SK-N-SH treated with all-trans-retinoic acid at 6 μM for 48 hours (cell line): ENCODE measurements around the gene CLEC17A.

Experiments
- ATAC-seq: fragments of 200-7000 bp; cut with Tn5 transposase; 3 replicates; pipeline ENCODE4 v1.9.1; 2020; ENCODE audit warnings: mild to moderate bottlenecking, moderate library complexity
- ARNTL ChIP-seq: fragments of 450-650 bp; formaldehyde crosslinking; IDR thresholded peaks from 2 replicates; pipeline ENCODE4 v1.5.0; 2020; ENCODE audit warnings: low read depth, mild to moderate bottlenecking, moderate library complexity, borderline replicate concordance
- BACH2 ChIP-seq: fragments of 250-450 bp; sonication (Bioruptor Pico); IDR thresholded peaks from 2 replicates; pipeline ENCODE4 v1.9.0; 2021; ENCODE audit warnings: mild to moderate bottlenecking, borderline replicate concordance
- CREB5 ChIP-seq: fragments of 250-450 bp; sonication (Bioruptor Pico); IDR thresholded peaks from 2 replicates; pipeline ENCODE4 v1.5.1; 2020; ENCODE audit warnings: low read depth, mild to moderate bottlenecking, moderate library complexity
- CSRNP3 ChIP-seq: fragments of 250-450 bp; sonication (Bioruptor Pico); IDR thresholded peaks from 2 replicates; pipeline ENCODE4 v1.5.1; 2021; ENCODE audit warnings: mild to moderate bottlenecking, moderate library complexity
- ESRRG ChIP-seq: fragments of 250-450 bp; sonication (Bioruptor Pico); IDR thresholded peaks from 2 replicates; pipeline ENCODE4 v1.6.1; 2021; ENCODE audit warnings: mild to moderate bottlenecking
- GLIS3 ChIP-seq: fragments of 250-450 bp; sonication (Bioruptor Pico); IDR thresholded peaks from 2 replicates; pipeline ENCODE4 v1.5.0; 2020; ENCODE audit warnings: mild to moderate bottlenecking, moderate library complexity
- ISL1 ChIP-seq: fragments of 250-450 bp; sonication (Bioruptor Pico); IDR thresholded peaks from 2 replicates; pipeline ENCODE4 v2.1.2; 2022; ENCODE audit warnings: mild to moderate bottlenecking, moderate library complexity
- OSR1 ChIP-seq: fragments of 250-450 bp; sonication (Bioruptor Pico); IDR thresholded peaks from 2 replicates; pipeline ENCODE4 v1.8.0; 2022; ENCODE audit warnings: moderate library complexity, mild to moderate bottlenecking, inconsistent platforms
- POU6F1 ChIP-seq: fragments of 250-450 bp; sonication (Bioruptor Pico); IDR thresholded peaks from 2 replicates; pipeline ENCODE4 v1.8.0; 2021; ENCODE audit warnings: low read depth, mild to moderate bottlenecking, moderate library complexity, borderline replicate concordance
- PPARA ChIP-seq: fragments of 250-450 bp; sonication (Bioruptor Pico); IDR thresholded peaks from 2 replicates; pipeline ENCODE4 v1.5.0; 2020; ENCODE audit warnings: mild to moderate bottlenecking, borderline replicate concordance
- RARB ChIP-seq: fragments of 250-450 bp; sonication (Bioruptor Pico); IDR thresholded peaks from 2 replicates; pipeline ENCODE4 v1.8.0; 2021; ENCODE audit warnings: mild to moderate bottlenecking, moderate library complexity
- SNAI2 ChIP-seq: fragments of 250-450 bp; sonication (Bioruptor Pico); IDR thresholded peaks from 2 replicates; pipeline ENCODE4 v1.5.0; 2020; ENCODE audit warnings: mild to moderate bottlenecking, moderate library complexity
- TCF4 ChIP-seq: fragments of 250-450 bp; sonication (Bioruptor Pico); IDR thresholded peaks from 2 replicates; pipeline ENCODE4 v1.8.0; 2021; ENCODE audit warnings: mild to moderate bottlenecking, moderate library complexity, borderline replicate concordance
- TOX ChIP-seq: fragments of 250-450 bp; sonication (Bioruptor Pico); IDR thresholded peaks from 2 replicates; pipeline ENCODE4 v1.8.0; 2021; ENCODE audit warnings: mild to moderate bottlenecking, moderate library complexity, borderline replicate concordance
- TSHZ2 ChIP-seq: fragments of 250-450 bp; sonication (Bioruptor Pico); IDR thresholded peaks from 2 replicates; pipeline ENCODE4 v1.5.0; 2020; ENCODE audit warnings: mild to moderate bottlenecking, moderate library complexity
- ZC3H10 ChIP-seq: fragments of 250-450 bp; sonication (Bioruptor Pico); IDR thresholded peaks from 2 replicates; pipeline ENCODE4 v1.5.1; 2021; ENCODE audit warnings: mild to moderate bottlenecking, moderate library complexity
- ZFP3 ChIP-seq: fragments of 250-450 bp; sonication (Bioruptor Pico); IDR thresholded peaks from 2 replicates; pipeline ENCODE4 v1.5.0; 2020; ENCODE audit warnings: mild to moderate bottlenecking, moderate library complexity
- ZFP30 ChIP-seq: fragments of 450-650 bp; formaldehyde crosslinking; IDR thresholded peaks from 2 replicates; pipeline ENCODE4 v1.5.0; 2022; ENCODE audit warnings: mild to moderate bottlenecking, moderate library complexity
- ZNF565 ChIP-seq: fragments of 450-650 bp; formaldehyde crosslinking; conservative IDR thresholded peaks from 2 replicates; pipeline ENCODE4 v1.5.0; 2020; ENCODE audit warnings: low read depth, mild to moderate bottlenecking, moderate library complexity
- ZNF70 ChIP-seq: fragments of 450-650 bp; formaldehyde crosslinking; IDR thresholded peaks from 2 replicates; pipeline ENCODE4 v1.5.0; 2020; ENCODE audit warnings: mild to moderate bottlenecking, moderate library complexity
- ZNF8 ChIP-seq: fragments of 450-650 bp; formaldehyde crosslinking; IDR thresholded peaks from 2 replicates; pipeline ENCODE4 v1.5.0; 2020; ENCODE audit warnings: mild to moderate bottlenecking, moderate library complexity

The CLEC17A gene

GRCh38 chr19:14558370-14559066 lies 24.4 kb upstream of the CLEC17A start:
- TF ChIP-seq TSHZ2 (CRISPR knock-in tag), result no peak
- TF ChIP-seq ZNF8, result no peak
- no peak for TF ChIP-seq POU6F1 (CRISPR knock-in tag)
- TF ChIP-seq TOX, result no peak
- no peak for TF ChIP-seq BACH2 (CRISPR knock-in tag)
- no peak for TF ChIP-seq ZC3H10 (CRISPR knock-in tag)
- no peak for TF ChIP-seq ESRRG
- TF ChIP-seq ISL1 (CRISPR knock-in tag), result no peak
- TF ChIP-seq ZNF565 (CRISPR knock-in tag), result no peak
- no peak for ATAC-seq

GRCh38 chr19:14559916-14560775 lies 22.7 kb upstream of the CLEC17A start:
- TF ChIP-seq ZFP3 (no peak), GLIS3 (CRISPR knock-in tag) (no peak), ZNF565 (CRISPR knock-in tag) (no peak), ESRRG (no peak), PPARA (CRISPR knock-in tag) (no peak), TOX (no peak), ZNF70 (CRISPR knock-in tag) (no peak), CREB5 (CRISPR knock-in tag) (no peak)
- ATAC-seq, result no peak

- no peak for ATAC-seq
- no peak for TF ChIP-seq ZNF70 (CRISPR knock-in tag)
- no peak for TF ChIP-seq CSRNP3 (CRISPR knock-in tag)
- TF ChIP-seq ESRRG, result no peak
- no peak for TF ChIP-seq ZFP30 (CRISPR knock-in tag)
- TF ChIP-seq RARB (CRISPR knock-in tag), result no peak
- no peak for TF ChIP-seq TOX
- no peak for TF ChIP-seq SNAI2 (CRISPR knock-in tag)
- TF ChIP-seq TCF4, result no peak
- TF ChIP-seq GLIS3 (CRISPR knock-in tag), result no peak
- no peak for TF ChIP-seq PPARA (CRISPR knock-in tag)
- TF ChIP-seq ARNTL (CRISPR knock-in tag), result no peak
- no peak for TF ChIP-seq OSR1 (CRISPR knock-in tag)
- no peak for TF ChIP-seq BACH2 (CRISPR knock-in tag)
- no peak for TF ChIP-seq POU6F1 (CRISPR knock-in tag)
- no peak for TF ChIP-seq ZNF565 (CRISPR knock-in tag)
- TF ChIP-seq ZFP3, result no peak
- TF ChIP-seq ISL1 (CRISPR knock-in tag), result no peak
Observed at GRCh38 chr19:14560776-14561108, 22.1 kb upstream of the CLEC17A start.
